ENCODE results near the gene DNM3.

Gene DNM3

DNA sequence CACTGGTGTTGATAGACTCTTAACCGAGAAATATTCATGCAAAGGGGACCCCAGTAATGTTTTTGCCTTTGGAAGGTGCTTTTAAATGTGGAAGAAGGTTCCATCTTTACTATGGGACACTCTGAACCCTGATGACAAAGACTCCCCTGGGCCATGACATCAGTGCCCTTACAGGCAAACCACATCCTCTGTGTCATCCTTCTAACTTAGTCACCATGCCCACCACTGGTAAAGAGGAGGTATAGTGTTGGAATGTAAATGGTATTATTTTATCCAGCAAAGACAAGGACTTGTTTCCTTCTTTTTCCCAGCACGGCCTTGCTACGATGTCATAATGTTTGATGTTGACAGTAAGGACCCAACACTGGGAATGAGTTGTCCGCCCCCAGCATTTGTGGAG lies 47.2 kb upstream of the DNM3 start:
- no peaks in the 10 kb centered on the region for H3F3A ChIP-seq (ENCODE audit: control insufficient read depth, insufficient read depth)
- no peaks in the 10 kb centered on the region for H3K4me1 ChIP-seq (ENCODE audit: control insufficient read depth, low read length)
- H4K20me1 ChIP-seq (ENCODE audit: control insufficient read depth, insufficient read depth, low read depth, low read length): no peaks in the 10 kb centered on the region
- no peak overlapping the region for H3K4me2 ChIP-seq (ENCODE audit: low read length)
- H3K36me3 ChIP-seq (ENCODE audit: control insufficient read depth, low read length): peaks cover 85% of the 10 kb centered on the region
- no peak overlapping the region for H3K4me3 ChIP-seq (ENCODE audit: low read length)
- no peaks in the 10 kb centered on the region for H3K27me3 ChIP-seq (ENCODE audit: control insufficient read depth, low read length)
- H3K27ac ChIP-seq (ENCODE audit: low read depth, low read length): no peak overlapping the region
- TF ChIP-seq, protein P1, sequence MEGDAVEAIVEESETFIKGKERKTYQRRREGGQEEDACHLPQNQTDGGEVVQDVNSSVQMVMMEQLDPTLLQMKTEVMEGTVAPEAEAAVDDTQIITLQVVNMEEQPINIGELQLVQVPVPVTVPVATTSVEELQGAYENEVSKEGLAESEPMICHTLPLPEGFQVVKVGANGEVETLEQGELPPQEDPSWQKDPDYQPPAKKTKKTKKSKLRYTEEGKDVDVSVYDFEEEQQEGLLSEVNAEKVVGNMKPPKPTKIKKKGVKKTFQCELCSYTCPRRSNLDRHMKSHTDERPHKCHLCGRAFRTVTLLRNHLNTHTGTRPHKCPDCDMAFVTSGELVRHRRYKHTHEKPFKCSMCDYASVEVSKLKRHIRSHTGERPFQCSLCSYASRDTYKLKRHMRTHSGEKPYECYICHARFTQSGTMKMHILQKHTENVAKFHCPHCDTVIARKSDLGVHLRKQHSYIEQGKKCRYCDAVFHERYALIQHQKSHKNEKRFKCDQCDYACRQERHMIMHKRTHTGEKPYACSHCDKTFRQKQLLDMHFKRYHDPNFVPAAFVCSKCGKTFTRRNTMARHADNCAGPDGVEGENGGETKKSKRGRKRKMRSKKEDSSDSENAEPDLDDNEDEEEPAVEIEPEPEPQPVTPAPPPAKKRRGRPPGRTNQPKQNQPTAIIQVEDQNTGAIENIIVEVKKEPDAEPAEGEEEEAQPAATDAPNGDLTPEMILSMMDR (IDR thresholded peaks at IDR 0.05; ENCODE audit: low read depth, low read length, poor library complexity, severe bottlenecking): no peak
- TF ChIP-seq EZH2phosphoT487 (IDR thresholded peaks at IDR 0.05; ENCODE audit: borderline replicate concordance, low read length): no peak
- H3K9me2 ChIP-seq (replicated peaks; ENCODE audit: control insufficient read depth, low read length): no peaks in the 10 kb centered on the region
- no peaks in the 10 kb centered on the region for H3K9me3 ChIP-seq (ENCODE audit: control insufficient read depth, insufficient read depth, low read length)
- peaks cover 2% of the 10 kb centered on the region for H3K79me2 ChIP-seq (ENCODE audit: control insufficient read depth, low read length)

DNA sequence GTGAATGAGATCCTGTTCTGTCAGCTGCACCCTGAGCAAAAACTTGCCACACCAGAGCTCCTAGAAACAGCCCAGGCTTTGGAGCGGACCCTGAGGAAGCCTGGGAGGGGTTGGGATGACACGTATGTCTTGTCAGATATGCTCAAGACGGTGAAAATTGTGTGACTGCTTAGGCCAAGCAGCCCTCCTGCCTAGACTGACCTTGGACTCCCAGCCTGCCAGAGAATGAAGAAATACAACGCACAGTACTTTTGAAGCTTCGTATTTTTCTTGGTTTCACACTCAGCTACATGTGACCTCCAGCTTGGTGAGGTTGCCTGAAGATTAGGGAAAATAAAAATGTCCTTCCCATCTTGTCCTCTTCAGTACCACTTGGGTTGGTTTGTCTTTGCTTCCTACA lies 44.7 kb upstream of the DNM3 start:
- H3K79me2 ChIP-seq (ENCODE audit: control insufficient read depth, low read length): no peaks in the 10 kb centered on the region
- H3K27me3 ChIP-seq (ENCODE audit: control insufficient read depth, low read length): no peaks in the 10 kb centered on the region
- no peaks in the 10 kb centered on the region for H3K4me1 ChIP-seq (ENCODE audit: control insufficient read depth, low read length)
- no peaks in the 10 kb centered on the region for H3F3A ChIP-seq (ENCODE audit: control insufficient read depth, insufficient read depth)
- no peak overlapping the region for H3K4me2 ChIP-seq (ENCODE audit: low read length)
- no peak overlapping the region for H3K4me3 ChIP-seq (ENCODE audit: low read length)
- H3K27ac ChIP-seq (ENCODE audit: low read depth, low read length): no peak overlapping the region
- peaks cover 61% of the 10 kb centered on the region for H3K36me3 ChIP-seq (ENCODE audit: control insufficient read depth, low read length)
- no peaks in the 10 kb centered on the region for H3K9me3 ChIP-seq (ENCODE audit: control insufficient read depth, insufficient read depth, low read length)
- H3K9me2 ChIP-seq (replicated peaks; ENCODE audit: control insufficient read depth, low read length): no peaks in the 10 kb centered on the region
- no peaks in the 10 kb centered on the region for H4K20me1 ChIP-seq (ENCODE audit: control insufficient read depth, insufficient read depth, low read depth, low read length)
- no peak for TF ChIP-seq EZH2phosphoT487 (IDR thresholded peaks at IDR 0.05; ENCODE audit: borderline replicate concordance, low read length)
- TF ChIP-seq, protein P1 (IDR thresholded peaks at IDR 0.05; ENCODE audit: low read depth, low read length, poor library complexity, severe bottlenecking): no peak

DNA sequence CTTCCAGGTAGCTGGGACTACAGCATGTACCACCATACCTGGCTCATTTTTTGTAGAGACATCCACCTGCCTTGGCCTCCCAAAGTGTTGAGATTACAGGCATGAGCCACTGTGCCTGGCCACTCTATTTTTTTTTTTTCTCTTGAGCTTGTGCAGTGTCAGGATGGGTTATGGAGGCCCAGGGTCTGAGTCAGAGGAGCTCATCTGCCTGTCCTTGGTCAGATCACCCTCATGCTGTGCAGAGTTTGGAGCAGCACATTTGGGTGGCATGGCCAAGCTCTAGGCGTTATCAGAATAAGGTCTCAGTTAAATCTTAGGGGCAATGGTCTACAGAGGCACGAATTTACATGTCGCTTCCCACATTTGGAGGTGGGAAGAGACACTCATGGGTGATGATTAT lies 43.0 kb upstream of the DNM3 start:
- Histone ChIP-seq H3K4me1 (ENCODE audit: control insufficient read depth, low read length) (no peaks in the 10 kb centered on the region), H3K36me3 (ENCODE audit: control insufficient read depth, low read length) (peaks cover 44% of the 10 kb centered on the region), H3K4me2 (ENCODE audit: low read length) (no peak overlapping the region), H3K9me3 (ENCODE audit: control insufficient read depth, insufficient read depth, low read length) (no peaks in the 10 kb centered on the region), H3F3A (ENCODE audit: control insufficient read depth, insufficient read depth) (no peaks in the 10 kb centered on the region), H3K79me2 (ENCODE audit: control insufficient read depth, low read length) (no peaks in the 10 kb centered on the region), H3K27ac (ENCODE audit: low read depth, low read length) (no peak overlapping the region), H3K9me2 (replicated peaks; ENCODE audit: control insufficient read depth, low read length) (no peaks in the 10 kb centered on the region), H3K4me3 (ENCODE audit: low read length) (no peak overlapping the region), H4K20me1 (ENCODE audit: control insufficient read depth, insufficient read depth, low read depth, low read length) (no peaks in the 10 kb centered on the region), H3K27me3 (ENCODE audit: control insufficient read depth, low read length) (no peaks in the 10 kb centered on the region)
- no peak for TF ChIP-seq EZH2phosphoT487 (IDR thresholded peaks at IDR 0.05; ENCODE audit: borderline replicate concordance, low read length)
- TF ChIP-seq, protein P1 (IDR thresholded peaks at IDR 0.05; ENCODE audit: low read depth, low read length, poor library complexity, severe bottlenecking): no peak

DNA sequence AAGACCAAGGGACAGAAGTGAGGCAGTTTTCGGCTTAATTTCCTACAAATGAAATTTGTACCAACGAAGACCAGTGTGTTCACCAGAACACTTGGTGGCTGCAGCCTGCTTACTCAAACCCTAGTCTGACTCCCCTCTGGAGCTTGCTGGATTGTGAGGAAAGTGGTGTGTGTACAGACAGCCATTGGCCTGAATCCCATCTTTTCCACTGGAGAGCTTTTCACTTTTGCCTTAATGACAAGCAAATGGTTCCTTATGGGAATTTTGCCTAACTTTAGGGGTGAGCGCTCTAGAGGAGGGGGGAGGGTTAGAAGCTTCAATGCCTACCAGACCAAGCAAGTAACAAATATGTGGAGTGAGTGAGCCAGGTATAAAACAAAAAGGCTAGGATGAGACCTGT lies 42.5 kb upstream of the DNM3 start:
- peaks cover 40% of the 10 kb centered on the region for H3K36me3 ChIP-seq (ENCODE audit: control insufficient read depth, low read length)

More for the DNA sequence above, 42.5 kb upstream of the DNM3 start:
- Histone ChIP-seq H3K27me3 (ENCODE audit: control insufficient read depth, low read length) (no peaks in the 10 kb centered on the region), H3K79me2 (ENCODE audit: control insufficient read depth, low read length) (no peaks in the 10 kb centered on the region), H3K9me2 (replicated peaks; ENCODE audit: control insufficient read depth, low read length) (no peaks in the 10 kb centered on the region), H3K27ac (ENCODE audit: low read depth, low read length) (no peak overlapping the region), H3K9me3 (ENCODE audit: control insufficient read depth, insufficient read depth, low read length) (no peaks in the 10 kb centered on the region), H3F3A (ENCODE audit: control insufficient read depth, insufficient read depth) (no peaks in the 10 kb centered on the region), H4K20me1 (ENCODE audit: control insufficient read depth, insufficient read depth, low read depth, low read length) (no peaks in the 10 kb centered on the region), H3K4me1 (ENCODE audit: control insufficient read depth, low read length) (no peaks in the 10 kb centered on the region), H3K4me3 (ENCODE audit: low read length) (no peak overlapping the region), H3K4me2 (ENCODE audit: low read length) (no peak overlapping the region)
- no peak for TF ChIP-seq EZH2phosphoT487 (IDR thresholded peaks at IDR 0.05; ENCODE audit: borderline replicate concordance, low read length)

All from DOHH2 (cell line).